H1 (cell line): ENCODE data around the gene USP37. TPM values are rescaled to one million over a fixed set of nuclear protein-coding genes. Genes with fewer than 3 reads are reported as not detected.

Experiments used
- CHD1 ChIP-seq: IDR thresholded peaks from 2 replicates; pipeline ENCODE4 v1.6.1; 2012; ENCODE audit warnings: low read depth, low read length, improper control_type of control experiment
- CTCF ChIP-seq, 3 experiments: IDR thresholded peaks; 1 replicate in 2 of 3; 2 replicates in 1 of 3; pipeline versions ENCODE4 v1.5.1 to v1.6.1; 2011; ENCODE audit warnings: low read length in 3 of 3, mild to moderate bottlenecking in 3 of 3, inconsistent platforms in 2 of 3, low read depth in 1 of 3, moderate library complexity in 1 of 3; ENCODE audit not compliant: insufficient read depth in 1 of 3; ENCODE audit errors: control extremely low read depth in 1 of 3
- EGR1 ChIP-seq: IDR thresholded peaks from 2 replicates; pipeline ENCODE4 v1.6.1; 2011; ENCODE audit warnings: low read depth, low read length, borderline replicate concordance
- polyA plus RNA-seq, 7 experiments: library from polyadenylated mRNA; depleted of rRNA in 3 of 7; stranded (reverse) in 5 of 7; unstranded in 2 of 7; fragments of >200 nt in 5 of 7; fragments of 200-250 nt in 2 of 7; gene quantifications; 1 replicate in 5 of 7; 2 replicates in 1 of 7; 4 replicates in 1 of 7; pipeline versions ENCODE4 v1.2.1 to v1.2.3, GENCODE V29; 2011 to 2013; ENCODE audit warnings: missing spikeins in 2 of 7, mixed read lengths in 2 of 7
- total RNA-seq: library from RNA; stranded (reverse); fragmentation: NEBNext Ultra II Directional; extraction: Animal tissue kit (Norgen Biotek cat#: 25700); gene quantifications from 2 replicates; pipeline ENCODE4 v1.2.1, GENCODE V29; 2021
- TF ChIP-seq, protein P1 (sequence below): fragments of 300-600 bp; sonication (generic); IDR thresholded peaks from 2 replicates; pipeline ENCODE4 v1.7.1; 2012; ENCODE audit warnings: low read length, moderate library complexity, mild to moderate bottlenecking, inconsistent platforms; ENCODE audit not compliant: insufficient replicate concordance

Gene USP37
- total and polyA plus RNA-seq, 2 of the 8 experiments (the other 6 are each of a cell fraction or from before 2014, with no cell fraction given): 3.8 to 29.1 TPM

- TF ChIP-seq, protein P1, sequence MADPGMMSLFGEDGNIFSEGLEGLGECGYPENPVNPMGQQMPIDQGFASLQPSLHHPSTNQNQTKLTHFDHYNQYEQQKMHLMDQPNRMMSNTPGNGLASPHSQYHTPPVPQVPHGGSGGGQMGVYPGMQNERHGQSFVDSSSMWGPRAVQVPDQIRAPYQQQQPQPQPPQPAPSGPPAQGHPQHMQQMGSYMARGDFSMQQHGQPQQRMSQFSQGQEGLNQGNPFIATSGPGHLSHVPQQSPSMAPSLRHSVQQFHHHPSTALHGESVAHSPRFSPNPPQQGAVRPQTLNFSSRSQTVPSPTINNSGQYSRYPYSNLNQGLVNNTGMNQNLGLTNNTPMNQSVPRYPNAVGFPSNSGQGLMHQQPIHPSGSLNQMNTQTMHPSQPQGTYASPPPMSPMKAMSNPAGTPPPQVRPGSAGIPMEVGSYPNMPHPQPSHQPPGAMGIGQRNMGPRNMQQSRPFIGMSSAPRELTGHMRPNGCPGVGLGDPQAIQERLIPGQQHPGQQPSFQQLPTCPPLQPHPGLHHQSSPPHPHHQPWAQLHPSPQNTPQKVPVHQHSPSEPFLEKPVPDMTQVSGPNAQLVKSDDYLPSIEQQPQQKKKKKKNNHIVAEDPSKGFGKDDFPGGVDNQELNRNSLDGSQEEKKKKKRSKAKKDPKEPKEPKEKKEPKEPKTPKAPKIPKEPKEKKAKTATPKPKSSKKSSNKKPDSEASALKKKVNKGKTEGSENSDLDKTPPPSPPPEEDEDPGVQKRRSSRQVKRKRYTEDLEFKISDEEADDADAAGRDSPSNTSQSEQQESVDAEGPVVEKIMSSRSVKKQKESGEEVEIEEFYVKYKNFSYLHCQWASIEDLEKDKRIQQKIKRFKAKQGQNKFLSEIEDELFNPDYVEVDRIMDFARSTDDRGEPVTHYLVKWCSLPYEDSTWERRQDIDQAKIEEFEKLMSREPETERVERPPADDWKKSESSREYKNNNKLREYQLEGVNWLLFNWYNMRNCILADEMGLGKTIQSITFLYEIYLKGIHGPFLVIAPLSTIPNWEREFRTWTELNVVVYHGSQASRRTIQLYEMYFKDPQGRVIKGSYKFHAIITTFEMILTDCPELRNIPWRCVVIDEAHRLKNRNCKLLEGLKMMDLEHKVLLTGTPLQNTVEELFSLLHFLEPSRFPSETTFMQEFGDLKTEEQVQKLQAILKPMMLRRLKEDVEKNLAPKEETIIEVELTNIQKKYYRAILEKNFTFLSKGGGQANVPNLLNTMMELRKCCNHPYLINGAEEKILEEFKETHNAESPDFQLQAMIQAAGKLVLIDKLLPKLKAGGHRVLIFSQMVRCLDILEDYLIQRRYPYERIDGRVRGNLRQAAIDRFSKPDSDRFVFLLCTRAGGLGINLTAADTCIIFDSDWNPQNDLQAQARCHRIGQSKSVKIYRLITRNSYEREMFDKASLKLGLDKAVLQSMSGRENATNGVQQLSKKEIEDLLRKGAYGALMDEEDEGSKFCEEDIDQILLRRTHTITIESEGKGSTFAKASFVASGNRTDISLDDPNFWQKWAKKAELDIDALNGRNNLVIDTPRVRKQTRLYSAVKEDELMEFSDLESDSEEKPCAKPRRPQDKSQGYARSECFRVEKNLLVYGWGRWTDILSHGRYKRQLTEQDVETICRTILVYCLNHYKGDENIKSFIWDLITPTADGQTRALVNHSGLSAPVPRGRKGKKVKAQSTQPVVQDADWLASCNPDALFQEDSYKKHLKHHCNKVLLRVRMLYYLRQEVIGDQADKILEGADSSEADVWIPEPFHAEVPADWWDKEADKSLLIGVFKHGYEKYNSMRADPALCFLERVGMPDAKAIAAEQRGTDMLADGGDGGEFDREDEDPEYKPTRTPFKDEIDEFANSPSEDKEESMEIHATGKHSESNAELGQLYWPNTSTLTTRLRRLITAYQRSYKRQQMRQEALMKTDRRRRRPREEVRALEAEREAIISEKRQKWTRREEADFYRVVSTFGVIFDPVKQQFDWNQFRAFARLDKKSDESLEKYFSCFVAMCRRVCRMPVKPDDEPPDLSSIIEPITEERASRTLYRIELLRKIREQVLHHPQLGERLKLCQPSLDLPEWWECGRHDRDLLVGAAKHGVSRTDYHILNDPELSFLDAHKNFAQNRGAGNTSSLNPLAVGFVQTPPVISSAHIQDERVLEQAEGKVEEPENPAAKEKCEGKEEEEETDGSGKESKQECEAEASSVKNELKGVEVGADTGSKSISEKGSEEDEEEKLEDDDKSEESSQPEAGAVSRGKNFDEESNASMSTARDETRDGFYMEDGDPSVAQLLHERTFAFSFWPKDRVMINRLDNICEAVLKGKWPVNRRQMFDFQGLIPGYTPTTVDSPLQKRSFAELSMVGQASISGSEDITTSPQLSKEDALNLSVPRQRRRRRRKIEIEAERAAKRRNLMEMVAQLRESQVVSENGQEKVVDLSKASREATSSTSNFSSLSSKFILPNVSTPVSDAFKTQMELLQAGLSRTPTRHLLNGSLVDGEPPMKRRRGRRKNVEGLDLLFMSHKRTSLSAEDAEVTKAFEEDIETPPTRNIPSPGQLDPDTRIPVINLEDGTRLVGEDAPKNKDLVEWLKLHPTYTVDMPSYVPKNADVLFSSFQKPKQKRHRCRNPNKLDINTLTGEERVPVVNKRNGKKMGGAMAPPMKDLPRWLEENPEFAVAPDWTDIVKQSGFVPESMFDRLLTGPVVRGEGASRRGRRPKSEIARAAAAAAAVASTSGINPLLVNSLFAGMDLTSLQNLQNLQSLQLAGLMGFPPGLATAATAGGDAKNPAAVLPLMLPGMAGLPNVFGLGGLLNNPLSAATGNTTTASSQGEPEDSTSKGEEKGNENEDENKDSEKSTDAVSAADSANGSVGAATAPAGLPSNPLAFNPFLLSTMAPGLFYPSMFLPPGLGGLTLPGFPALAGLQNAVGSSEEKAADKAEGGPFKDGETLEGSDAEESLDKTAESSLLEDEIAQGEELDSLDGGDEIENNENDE: no peak
- no peak for TF ChIP-seq CHD1
- TF ChIP-seq CTCF (IDR thresholded peaks at IDR 0.05; ENCODE audit: control extremely low read depth in 1 of 3, insufficient read depth in 1 of 3, low read depth in 1 of 3, low read length in 3 of 3): no peak
- TF ChIP-seq EGR1: no peak
These were observed 111.3 kb downstream of the USP37 start (continued) for GRCh38 chr2:218456849-218457248.
